HCT116 (cell line): ENCODE measurements around the gene GRIP1. TPM values are rescaled to one million over a fixed set of nuclear protein-coding genes. Genes with fewer than 3 reads are reported as not detected.

Source experiments
- ATAC-seq: fragments of 200-7000 bp; cut with Tn5 transposase; 2 replicates; pipeline ENCODE4 v1.9.1; 2020; ENCODE audit warnings: mild to moderate bottlenecking, moderate library complexity
- BruUV-seq: library from RNA; stranded (reverse); fragments of 400-500 nt; replicated peaks from 2 replicates; lab custom pipeline; 2021; lab: Mats Ljungman, UMichigan
- CTCF ChIA-PET: fragments of 300-600 bp; sonication (Branson Sonifier 250); formaldehyde crosslinking; loops from one replicate; lab custom pipeline; 2021; ENCODE audit warnings: antibody characterized with exemption; lab: Charles Lee
- POLR2A ChIA-PET: fragments of 300-600, 350-600 bp; sonication (Branson Sonifier 250); formaldehyde crosslinking; loops from one replicate; lab custom pipeline; 2021; ENCODE audit warnings: antibody characterized with exemption; lab: Charles Lee
- RAD21 ChIA-PET, 2 experiments: fragments of 300-600 bp; sonication (Branson Sonifier 250); formaldehyde crosslinking; loops; one replicate each; lab custom pipeline; 2023; ENCODE audit warnings: low total read pairs in 2 of 2; ENCODE audit not compliant: uncharacterized antibody in 2 of 2, unreplicated experiment in 2 of 2, low non-redundant PET in 1 of 2; lab: Charles Lee
- DNase-seq: peaks from one replicate; pipeline ENCODE4 v3.0.0-alpha.2; 2010; ENCODE audit warnings: low read depth, low spot score
- H2AFZ ChIP-seq: fragments of 200-600 bp; shearing (Covaris generic), sonication (generic); 2 replicates; pipeline ENCODE4 v1.6.1; 2017; ENCODE audit warnings: low read depth, mixed run types, mixed read lengths, antibody characterized with exemption, low read length; ENCODE audit not compliant: poor library complexity, severe bottlenecking
- H3K27ac ChIP-seq: 2 replicates; pipeline ENCODE4 v1.5.1; 2012; ENCODE audit warnings: low read depth, low read length
- H3K27me3 ChIP-seq: fragments of 200-600 bp; sonication (generic); 2 replicates; pipeline ENCODE4 v1.6.1; 2016; ENCODE audit warnings: mixed run types, low read length, mixed read lengths; ENCODE audit not compliant: insufficient read depth
- H3K36me3 ChIP-seq, 2 experiments: fragments of 200-500 bp in 1 of 2; fragments of 200-600 bp in 1 of 2; sonication (Bioruptor generic) in 1 of 2; sonication (generic) in 1 of 2; 2 replicates each; pipeline versions ENCODE4 v1.5.1 to v1.6.1; 2014 to 2016; ENCODE audit warnings: low read length in 2 of 2, inconsistent platforms in 1 of 2, mixed read lengths in 1 of 2, mixed run types in 1 of 2; ENCODE audit not compliant: insufficient read depth in 2 of 2, control insufficient read depth in 1 of 2
- H3K4me1 ChIP-seq, 2 experiments: fragments of 200-600 bp in 1 of 2; sonication (generic) in 1 of 2; 2 replicates each; pipeline versions ENCODE4 v1.5.1 to v1.6.1; 2012 to 2017; ENCODE audit warnings: low read length in 2 of 2, inconsistent platforms in 1 of 2, mild to moderate bottlenecking in 1 of 2, mixed read lengths in 1 of 2, mixed run types in 1 of 2, moderate library complexity in 1 of 2; ENCODE audit not compliant: insufficient read depth in 2 of 2, control insufficient read depth in 1 of 2
- H3K4me2 ChIP-seq: fragments of 200-600 bp; sonication (generic); 2 replicates; pipeline ENCODE4 v1.6.1; 2017; ENCODE audit warnings: mixed run types, low read length, mixed read lengths
- H3K4me3 ChIP-seq, 2 experiments: fragments of 200-600 bp in 1 of 2; sonication (generic) in 1 of 2; replicated peaks in 1 of 2; 2 replicates each; pipeline ENCODE4 v1.5.1; 2011 to 2016; ENCODE audit warnings: low read length in 2 of 2, control low read depth in 1 of 2, low read depth in 1 of 2, mild to moderate bottlenecking in 1 of 2, mixed read lengths in 1 of 2, mixed run types in 1 of 2
- H3K79me2 ChIP-seq: fragments of 200-600 bp; sonication (generic); 2 replicates; pipeline ENCODE4 v1.6.1; 2017; ENCODE audit warnings: mild to moderate bottlenecking, mixed run types, low read length, moderate library complexity, mixed read lengths; ENCODE audit not compliant: insufficient read depth
- H3K9ac ChIP-seq: fragments of 200-600 bp; sonication (generic); 2 replicates; pipeline ENCODE4 v1.6.1; 2016; ENCODE audit warnings: low read length, mixed read lengths
- H3K9me2 ChIP-seq: fragments of 200-600 bp; sonication (generic), shearing (Covaris generic); 2 replicates; pipeline ENCODE4 v1.6.1; 2017; ENCODE audit warnings: mixed run types, mild to moderate bottlenecking, moderate library complexity; ENCODE audit not compliant: insufficient read depth
- H3K9me3 ChIP-seq, 2 experiments: fragments of 200-500 bp in 1 of 2; fragments of 200-600 bp in 1 of 2; sonication (Bioruptor generic) in 1 of 2; sonication (generic) in 1 of 2; 2 replicates each; pipeline ENCODE4 v1.6.1; 2014 to 2017; ENCODE audit warnings: low read length in 2 of 2, mixed read lengths in 2 of 2, inconsistent platforms in 1 of 2, low read depth in 1 of 2, mild to moderate bottlenecking in 1 of 2, mixed run types in 1 of 2, moderate library complexity in 1 of 2; ENCODE audit not compliant: control insufficient read depth in 1 of 2, insufficient read depth in 1 of 2
- H4K20me1 ChIP-seq: fragments of 200-600 bp; sonication (generic), shearing (Covaris generic); 2 replicates; pipeline ENCODE4 v1.6.1; 2017; ENCODE audit warnings: mixed run types, mild to moderate bottlenecking, moderate library complexity; ENCODE audit not compliant: insufficient read depth
- CEBPB ChIP-seq: IDR thresholded peaks from 2 replicates; pipeline ENCODE4 v1.6.1; 2012; ENCODE audit warnings: low read depth
- EGR1 ChIP-seq: IDR thresholded peaks from 2 replicates; pipeline ENCODE4 v1.6.1; 2012; ENCODE audit warnings: low read depth
- EZH2 ChIP-seq: fragments of 200-600 bp; sonication (generic); IDR thresholded peaks from 2 replicates; pipeline ENCODE4 v1.6.1; 2017; ENCODE audit warnings: antibody characterized with exemption, mixed run types
- POLR2AphosphoS5 ChIP-seq: IDR thresholded peaks from 2 replicates; pipeline ENCODE4 v1.6.1; 2011; ENCODE audit warnings: mild to moderate bottlenecking, low read depth, low read length, moderate library complexity
- RAD21 ChIP-seq: IDR thresholded peaks from 2 replicates; pipeline ENCODE4 v1.6.1; 2012; ENCODE audit warnings: low read depth, mild to moderate bottlenecking
- SIN3A ChIP-seq: IDR thresholded peaks from 2 replicates; pipeline ENCODE4 v1.6.1; 2012; ENCODE audit warnings: low read depth
- SP1 ChIP-seq: IDR thresholded peaks from 2 replicates; pipeline ENCODE4 v1.6.1; 2012; ENCODE audit warnings: low read depth
- YY1 ChIP-seq: IDR thresholded peaks from 2 replicates; pipeline ENCODE4 v1.6.1; 2011; ENCODE audit warnings: low read length, low read depth, moderate library complexity, mild to moderate bottlenecking; ENCODE audit not compliant: insufficient replicate concordance; ENCODE audit errors: extremely low read depth
- intact Hi-C: fragments of 100-400 bp; cut with micrococcal nuclease; formaldehyde crosslinking; loops from 2 replicates; pipeline ENCODE4 v1.10.0; 2022
- total RNA-seq: library from RNA; stranded (reverse); gene quantifications from one replicate; pipeline ENCODE4 v1.2.1, GENCODE V29; 2021; ENCODE audit not compliant: unreplicated experiment
- TF ChIP-seq, protein P1 (sequence below): IDR thresholded peaks from 2 replicates; pipeline ENCODE4 v1.6.1; 2012; ENCODE audit warnings: low read depth
- TF ChIP-seq, protein P2 (sequence below): IDR thresholded peaks from 2 replicates; pipeline ENCODE4 v1.6.1; 2011; ENCODE audit warnings: mild to moderate bottlenecking, low read length, moderate library complexity; ENCODE audit not compliant: insufficient replicate concordance; ENCODE audit errors: extremely low read depth

The GRIP1 gene
- total RNA-seq, 1 experiment from 2014 or later: not detected

DNA sequence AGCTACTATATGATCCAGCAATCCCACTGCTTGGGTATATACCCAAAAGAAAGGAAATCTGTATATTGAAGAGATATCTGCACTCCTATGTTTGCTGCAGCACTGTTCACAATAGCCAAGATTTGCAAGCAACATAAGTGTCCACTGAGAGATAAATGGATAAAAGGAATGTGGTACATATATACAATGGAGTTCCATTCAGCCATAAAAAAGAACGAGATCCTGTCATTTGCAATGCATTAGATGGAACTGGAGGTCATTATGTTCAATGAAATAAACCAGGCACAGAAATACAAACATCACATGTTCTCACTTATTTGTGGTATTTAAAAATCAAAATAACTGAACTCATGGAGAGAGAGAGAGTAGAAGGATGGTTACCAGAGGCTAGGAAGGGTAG is 260.0 kb downstream of the GRIP1 start:
- H3K36me3 ChIP-seq: no peaks in the 10 kb centered on the region
- ChIA-PET RAD21 (no interaction called here), POLR2A (no interaction called here), CTCF (no interaction called here)
- no TSS peak for BruUV-seq
- H3K79me2 ChIP-seq: no peaks in the 10 kb centered on the region
- H3K4me3 ChIP-seq: no peak overlapping the region
- TF ChIP-seq SP1 (no peak), RAD21 (no peak), SIN3A (no peak), EZH2 (no peak), CEBPB (no peak), POLR2AphosphoS5 (no peak), YY1 (no peak), EGR1 (no peak)
- TF ChIP-seq, protein P1, sequence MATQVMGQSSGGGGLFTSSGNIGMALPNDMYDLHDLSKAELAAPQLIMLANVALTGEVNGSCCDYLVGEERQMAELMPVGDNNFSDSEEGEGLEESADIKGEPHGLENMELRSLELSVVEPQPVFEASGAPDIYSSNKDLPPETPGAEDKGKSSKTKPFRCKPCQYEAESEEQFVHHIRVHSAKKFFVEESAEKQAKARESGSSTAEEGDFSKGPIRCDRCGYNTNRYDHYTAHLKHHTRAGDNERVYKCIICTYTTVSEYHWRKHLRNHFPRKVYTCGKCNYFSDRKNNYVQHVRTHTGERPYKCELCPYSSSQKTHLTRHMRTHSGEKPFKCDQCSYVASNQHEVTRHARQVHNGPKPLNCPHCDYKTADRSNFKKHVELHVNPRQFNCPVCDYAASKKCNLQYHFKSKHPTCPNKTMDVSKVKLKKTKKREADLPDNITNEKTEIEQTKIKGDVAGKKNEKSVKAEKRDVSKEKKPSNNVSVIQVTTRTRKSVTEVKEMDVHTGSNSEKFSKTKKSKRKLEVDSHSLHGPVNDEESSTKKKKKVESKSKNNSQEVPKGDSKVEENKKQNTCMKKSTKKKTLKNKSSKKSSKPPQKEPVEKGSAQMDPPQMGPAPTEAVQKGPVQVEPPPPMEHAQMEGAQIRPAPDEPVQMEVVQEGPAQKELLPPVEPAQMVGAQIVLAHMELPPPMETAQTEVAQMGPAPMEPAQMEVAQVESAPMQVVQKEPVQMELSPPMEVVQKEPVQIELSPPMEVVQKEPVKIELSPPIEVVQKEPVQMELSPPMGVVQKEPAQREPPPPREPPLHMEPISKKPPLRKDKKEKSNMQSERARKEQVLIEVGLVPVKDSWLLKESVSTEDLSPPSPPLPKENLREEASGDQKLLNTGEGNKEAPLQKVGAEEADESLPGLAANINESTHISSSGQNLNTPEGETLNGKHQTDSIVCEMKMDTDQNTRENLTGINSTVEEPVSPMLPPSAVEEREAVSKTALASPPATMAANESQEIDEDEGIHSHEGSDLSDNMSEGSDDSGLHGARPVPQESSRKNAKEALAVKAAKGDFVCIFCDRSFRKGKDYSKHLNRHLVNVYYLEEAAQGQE: no peak
- TF ChIP-seq, protein P2, sequence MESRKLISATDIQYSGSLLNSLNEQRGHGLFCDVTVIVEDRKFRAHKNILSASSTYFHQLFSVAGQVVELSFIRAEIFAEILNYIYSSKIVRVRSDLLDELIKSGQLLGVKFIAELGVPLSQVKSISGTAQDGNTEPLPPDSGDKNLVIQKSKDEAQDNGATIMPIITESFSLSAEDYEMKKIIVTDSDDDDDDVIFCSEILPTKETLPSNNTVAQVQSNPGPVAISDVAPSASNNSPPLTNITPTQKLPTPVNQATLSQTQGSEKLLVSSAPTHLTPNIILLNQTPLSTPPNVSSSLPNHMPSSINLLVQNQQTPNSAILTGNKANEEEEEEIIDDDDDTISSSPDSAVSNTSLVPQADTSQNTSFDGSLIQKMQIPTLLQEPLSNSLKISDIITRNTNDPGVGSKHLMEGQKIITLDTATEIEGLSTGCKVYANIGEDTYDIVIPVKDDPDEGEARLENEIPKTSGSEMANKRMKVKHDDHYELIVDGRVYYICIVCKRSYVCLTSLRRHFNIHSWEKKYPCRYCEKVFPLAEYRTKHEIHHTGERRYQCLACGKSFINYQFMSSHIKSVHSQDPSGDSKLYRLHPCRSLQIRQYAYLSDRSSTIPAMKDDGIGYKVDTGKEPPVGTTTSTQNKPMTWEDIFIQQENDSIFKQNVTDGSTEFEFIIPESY: no peak
- no peaks in the 10 kb centered on the region for H3K9me3 ChIP-seq
- H2AFZ ChIP-seq: no peak overlapping the region
- no peak overlapping the region for H3K4me2 ChIP-seq
- peaks cover 42% of the 10 kb centered on the region for H3K27me3 ChIP-seq
- H3K27ac ChIP-seq: no peak overlapping the region
- no peaks in the 10 kb centered on the region for H3K4me1 ChIP-seq
- intact Hi-C loops: no loop called here
- ATAC-seq: no peak
- no peaks in the 10 kb centered on the region for H3K9me2 ChIP-seq
- H4K20me1 ChIP-seq: no peaks in the 10 kb centered on the region
- DNase-seq: no peak
- no peak overlapping the region for H3K9ac ChIP-seq
